ENCODE data around the gene KIR3DL3. TPM values are rescaled to one million over a fixed set of nuclear protein-coding genes. Genes with fewer than 3 reads are reported as not detected.
"Not testable (repeated sequence)": the region's sequence is repeated elsewhere in the genome, so short reads cannot be mapped to it uniquely, and the experiment has no call there.

Gene KIR3DL3
- total RNA-seq, 2 donors from 2014 or later, result not detected

- intact Hi-C loops (cut with DNase I); ATAC-seq; DNase-seq: not testable (repeated sequence)
Observed at GRCh38 chr19:54772666-54773065, 48.4 kb downstream of the KIR3DL3 start.

- DNase-seq; intact Hi-C loops (cut with DNase I); ATAC-seq: not testable (repeated sequence)
Observed at GRCh38 chr19:54775095-54775815, 51.0 kb downstream of the KIR3DL3 start.

- intact Hi-C loops (cut with DNase I); DNase-seq; ATAC-seq: not testable (repeated sequence)
Observed at GRCh38 chr19:54775830-54776229, 51.6 kb downstream of the KIR3DL3 start.

- ATAC-seq; DNase-seq; intact Hi-C loops (cut with DNase I): not testable (repeated sequence)
Observed at GRCh38 chr19:54777851-54778250, 53.6 kb downstream of the KIR3DL3 start.

GRCh38 chr19:54778896-54779295, 54.7 kb downstream of the KIR3DL3 start:
- intact Hi-C loops (cut with DNase I), result not testable (repeated sequence)

GRCh38 chr19:54782916-54783315, 58.7 kb downstream of the KIR3DL3 start:
- DNase-seq; intact Hi-C loops (cut with DNase I); ATAC-seq: not testable (repeated sequence)

More at GRCh38 chr19:54778896-54779295, 54.7 kb downstream of the KIR3DL3 start:
- DNase-seq, ATAC-seq: not testable (repeated sequence)

Other genes starting within 250 kb of the KIR3DL3 start
- 1 to 10 TPM in 1 of 2 donors, not detected in 1; 1.1 TPM for gene LAIR2, start 221.6 kb upstream of the KIR3DL3 start, total RNA-seq
- 1 to 10 TPM; 2.1 to 5.8 TPM for gene LILRA2, start 150.7 kb upstream of the KIR3DL3 start, total RNA-seq
- under 1 TPM; 0.86 to 0.97 TPM for gene LILRA1, start 130.8 kb upstream of the KIR3DL3 start, total RNA-seq
- 1 to 10 TPM; 3.1 to 4.2 TPM for gene LILRB1, start 94.0 kb upstream of the KIR3DL3 start, total RNA-seq
- gene LILRB4, start 61.5 kb upstream of the KIR3DL3 start, total RNA-seq, result 10 to 100 TPM in 1 of 2 donors, 1 to 10 TPM in 1; 5.7 to 11.8 TPM
- not detected for gene KIR2DL3, start 14.1 kb downstream of the KIR3DL3 start, total RNA-seq
- gene KIR2DL1, start 45.4 kb downstream of the KIR3DL3 start, total RNA-seq, result not detected
- not detected for gene KIR2DL4, start 79.2 kb downstream of the KIR3DL3 start, total RNA-seq
- gene KIR3DL1, start 92.0 kb downstream of the KIR3DL3 start, total RNA-seq, result not detected
- not detected for gene KIR2DS4, start 108.2 kb downstream of the KIR3DL3 start, total RNA-seq
- not detected for gene KIR3DL2, start 126.0 kb downstream of the KIR3DL3 start, total RNA-seq
- under 1 TPM; 0.65 to 0.77 TPM for gene FCAR, start 149.8 kb downstream of the KIR3DL3 start, total RNA-seq
- gene NCR1, start 181.7 kb downstream of the KIR3DL3 start, total RNA-seq, result not detected
- gene NLRP7, start 223.1 kb downstream of the KIR3DL3 start, total RNA-seq, result not detected
- under 1 TPM in 1 of 2 donors, not detected in 1; 0.88 TPM for gene NLRP2, start 241.9 kb downstream of the KIR3DL3 start, total RNA-seq